GM12872 (cell line): ENCODE results near the gene DDX59.

Experiments
- TF ChIP-seq, protein P1 (sequence below): IDR thresholded peaks from 3 replicates; pipeline ENCODE4 v1.5.1; 2011; ENCODE audit warnings: low read depth, mild to moderate bottlenecking, low read length, moderate library complexity; ENCODE audit not compliant: insufficient read depth

The DDX59 gene

DNA sequence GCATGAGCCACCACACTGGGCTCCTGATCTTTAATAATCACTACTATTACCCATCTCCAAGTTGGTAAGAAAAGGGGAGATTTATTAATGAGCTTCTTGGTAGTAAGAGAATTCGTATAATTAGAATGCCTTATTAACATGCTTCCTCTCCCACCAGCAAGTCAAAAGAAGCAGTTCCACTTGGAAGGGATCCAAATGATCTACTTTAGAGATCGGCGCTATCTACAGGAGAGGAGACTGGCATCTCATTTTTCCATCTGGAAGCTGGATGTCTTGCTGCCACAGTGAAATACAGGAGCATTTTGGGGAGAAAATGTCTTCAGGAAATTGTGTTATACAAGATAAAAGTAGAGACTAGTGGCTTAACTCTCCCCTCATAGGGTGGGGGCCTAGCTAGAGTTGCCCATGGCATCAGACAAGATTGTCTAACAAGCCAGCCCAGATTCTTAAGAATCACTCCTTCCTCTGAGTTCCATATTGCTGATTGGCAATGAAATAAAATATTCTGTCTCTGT lies 35.3 kb upstream of the DDX59 start:
- TF ChIP-seq, protein P1, sequence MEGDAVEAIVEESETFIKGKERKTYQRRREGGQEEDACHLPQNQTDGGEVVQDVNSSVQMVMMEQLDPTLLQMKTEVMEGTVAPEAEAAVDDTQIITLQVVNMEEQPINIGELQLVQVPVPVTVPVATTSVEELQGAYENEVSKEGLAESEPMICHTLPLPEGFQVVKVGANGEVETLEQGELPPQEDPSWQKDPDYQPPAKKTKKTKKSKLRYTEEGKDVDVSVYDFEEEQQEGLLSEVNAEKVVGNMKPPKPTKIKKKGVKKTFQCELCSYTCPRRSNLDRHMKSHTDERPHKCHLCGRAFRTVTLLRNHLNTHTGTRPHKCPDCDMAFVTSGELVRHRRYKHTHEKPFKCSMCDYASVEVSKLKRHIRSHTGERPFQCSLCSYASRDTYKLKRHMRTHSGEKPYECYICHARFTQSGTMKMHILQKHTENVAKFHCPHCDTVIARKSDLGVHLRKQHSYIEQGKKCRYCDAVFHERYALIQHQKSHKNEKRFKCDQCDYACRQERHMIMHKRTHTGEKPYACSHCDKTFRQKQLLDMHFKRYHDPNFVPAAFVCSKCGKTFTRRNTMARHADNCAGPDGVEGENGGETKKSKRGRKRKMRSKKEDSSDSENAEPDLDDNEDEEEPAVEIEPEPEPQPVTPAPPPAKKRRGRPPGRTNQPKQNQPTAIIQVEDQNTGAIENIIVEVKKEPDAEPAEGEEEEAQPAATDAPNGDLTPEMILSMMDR = no peak

DNA sequence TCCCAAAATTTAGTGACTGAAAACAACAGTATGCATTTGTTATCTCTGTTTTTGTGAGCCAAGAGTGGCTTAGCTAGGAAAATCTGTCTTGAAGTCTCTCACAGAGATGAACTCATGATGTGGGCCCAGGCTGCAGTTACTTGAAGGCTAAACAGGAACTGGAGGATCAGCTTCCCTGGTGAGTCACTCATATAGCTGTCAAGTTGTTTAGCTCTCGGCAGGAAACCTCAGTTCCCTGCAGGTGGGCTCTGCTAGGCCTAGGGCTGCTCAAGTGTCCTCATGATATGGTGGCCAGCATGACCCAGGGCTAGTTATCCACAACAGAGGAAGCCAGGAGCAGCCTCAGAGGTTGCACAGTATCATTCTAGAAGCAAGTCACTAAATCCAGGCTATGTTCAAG lies 30.2 kb upstream of the DDX59 start:
- TF ChIP-seq, protein P1 = no peak

DNA sequence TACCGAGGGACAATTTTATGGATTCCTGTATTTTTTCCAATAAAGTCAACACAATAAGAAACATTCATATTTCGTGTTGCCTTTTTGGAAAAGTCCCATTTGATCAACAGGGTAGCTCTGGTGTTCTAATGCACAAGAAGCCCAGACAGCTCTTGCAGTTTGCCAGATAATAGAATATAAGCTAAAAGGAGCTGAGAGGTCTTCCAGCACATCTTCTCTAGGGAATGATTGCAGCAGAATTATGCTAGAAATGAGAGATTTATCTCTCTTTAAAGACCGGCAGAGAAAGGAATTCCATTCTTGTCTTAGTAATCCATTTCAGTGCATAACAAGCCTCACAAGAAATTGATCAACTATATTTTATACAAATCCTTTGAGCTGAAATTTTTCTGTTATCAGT lies 25.0 kb upstream of the DDX59 start:
- TF ChIP-seq, protein P1 = no peak

DNA sequence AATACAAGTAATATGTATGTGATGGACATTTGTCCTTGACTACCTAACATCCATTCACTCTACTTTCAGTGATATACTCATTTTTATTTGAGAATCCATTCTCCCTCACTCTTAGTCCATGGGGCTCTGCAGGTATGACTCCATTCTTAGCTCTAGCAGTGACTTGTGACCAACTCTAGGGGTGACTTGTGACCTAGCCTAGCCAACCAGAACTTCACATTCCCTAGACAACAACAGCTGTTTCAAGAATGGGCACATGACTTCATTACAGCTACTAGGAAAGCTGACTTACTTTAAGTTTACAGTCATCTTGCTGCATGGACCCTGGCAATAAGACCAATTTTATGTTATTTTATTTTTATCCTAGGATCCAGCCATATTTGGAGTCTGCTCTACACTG lies 23.6 kb upstream of the DDX59 start:
- TF ChIP-seq, protein P1 = no peak

DNA sequence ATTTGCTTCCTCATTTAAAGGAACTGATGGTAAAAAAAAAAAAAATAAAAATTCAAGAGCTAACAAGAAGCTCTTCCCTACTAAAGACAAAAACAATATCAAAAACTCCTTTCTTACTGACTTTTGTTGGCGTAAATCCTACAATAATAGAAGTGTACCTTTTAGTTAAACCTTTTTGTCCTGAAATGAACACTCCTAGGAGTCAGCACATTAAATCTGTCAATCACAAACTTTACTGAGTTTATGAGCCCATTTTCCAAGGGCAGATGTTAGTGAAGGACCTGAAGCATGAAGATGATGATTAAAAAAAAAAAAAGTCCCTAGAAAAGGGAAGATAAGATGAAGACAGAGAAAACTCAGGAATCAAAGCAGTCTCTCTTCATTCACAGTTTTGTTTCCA lies 22.6 kb upstream of the DDX59 start:
- TF ChIP-seq, protein P1 = no peak

DNA sequence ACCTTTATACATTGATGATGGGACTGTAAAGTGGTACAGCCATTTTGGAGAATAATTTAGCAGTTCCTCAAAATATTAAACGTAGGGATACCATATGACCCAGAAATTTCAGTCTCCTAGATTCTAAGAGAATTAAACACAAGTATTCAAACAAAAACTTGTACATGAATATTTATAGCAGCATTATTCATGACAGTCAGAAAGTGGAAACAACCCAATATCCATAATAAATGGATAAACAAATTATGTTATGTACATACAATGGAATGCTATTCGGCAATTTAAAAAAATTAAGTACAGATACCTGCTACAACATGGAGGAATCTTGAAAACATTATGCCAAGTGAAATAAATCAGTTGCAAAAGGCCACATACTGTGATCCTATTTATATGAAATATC lies 16.9 kb upstream of the DDX59 start:
- TF ChIP-seq, protein P1 = no peak

DNA sequence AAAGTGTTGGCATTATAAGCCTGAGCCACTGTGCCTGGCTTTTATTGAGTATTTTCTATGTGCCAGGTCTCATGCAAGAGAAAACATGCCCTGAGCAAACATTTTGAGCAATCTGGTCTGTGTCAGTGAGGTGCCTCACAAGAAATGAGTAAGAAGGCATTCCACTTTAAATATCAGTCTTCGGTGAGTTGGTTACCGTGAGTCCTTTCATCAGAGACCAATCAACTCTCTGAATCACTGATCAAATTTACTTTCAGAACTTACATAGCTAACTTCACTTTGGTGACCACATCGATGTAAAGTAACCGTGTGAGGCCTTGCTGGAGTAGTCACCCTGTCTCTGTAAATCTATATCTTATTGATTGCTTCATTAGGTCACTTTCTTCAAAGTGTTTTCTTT lies 14.3 kb upstream of the DDX59 start:
- TF ChIP-seq, protein P1 = no peak
